ENCODE measurements around the gene INHA. TPM values are rescaled to one million over a fixed set of nuclear protein-coding genes. Genes with fewer than 3 reads are reported as not detected.

The INHA gene
- total RNA-seq, 6 experiments from 2014 or later, result not detected

DNA sequence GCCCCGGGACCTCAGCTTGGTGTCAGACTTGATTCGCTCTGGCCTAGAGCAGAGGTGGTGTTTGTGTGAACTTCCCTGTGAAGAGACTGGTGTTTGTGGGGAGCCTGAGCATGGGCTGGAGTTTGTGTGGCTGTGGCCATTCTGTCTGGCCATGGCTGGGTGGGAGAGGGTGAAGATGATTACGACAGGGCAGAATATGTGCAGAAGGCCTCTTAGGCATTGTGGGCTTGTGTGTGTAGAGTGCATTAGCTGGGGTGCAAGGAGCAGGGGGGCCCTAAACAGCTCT is 11.3 kb upstream of the INHA start:
- Histone ChIP-seq H3K36me3 (no peaks in the 10 kb centered on the region), H3K9me3 (no peaks in the 10 kb centered on the region), H3K27ac (no peak overlapping the region), H3K4me3 (no peak overlapping the region), H3K27me3 (no peaks in the 10 kb centered on the region), H3K4me1 (no peaks in the 10 kb centered on the region)
- no peak for TF ChIP-seq CTCF (IDR thresholded peaks at IDR 0.05)
- TF ChIP-seq POLR2A (IDR thresholded peaks at IDR 0.05), result no peak
- DNase-seq (no peak), ATAC-seq (peak in 1 of 4 donors; percentile 21)
- intact Hi-C loops (cut with DNase I), result no loop called here
- whole genome bisulfite sequencing (ENCODE audit: insufficient coverage, low coverage, low lambda C conversion rate, missing lambda C conversion rate), result 80% methylated on average over 1 of the region's 3 CpGs

DNA sequence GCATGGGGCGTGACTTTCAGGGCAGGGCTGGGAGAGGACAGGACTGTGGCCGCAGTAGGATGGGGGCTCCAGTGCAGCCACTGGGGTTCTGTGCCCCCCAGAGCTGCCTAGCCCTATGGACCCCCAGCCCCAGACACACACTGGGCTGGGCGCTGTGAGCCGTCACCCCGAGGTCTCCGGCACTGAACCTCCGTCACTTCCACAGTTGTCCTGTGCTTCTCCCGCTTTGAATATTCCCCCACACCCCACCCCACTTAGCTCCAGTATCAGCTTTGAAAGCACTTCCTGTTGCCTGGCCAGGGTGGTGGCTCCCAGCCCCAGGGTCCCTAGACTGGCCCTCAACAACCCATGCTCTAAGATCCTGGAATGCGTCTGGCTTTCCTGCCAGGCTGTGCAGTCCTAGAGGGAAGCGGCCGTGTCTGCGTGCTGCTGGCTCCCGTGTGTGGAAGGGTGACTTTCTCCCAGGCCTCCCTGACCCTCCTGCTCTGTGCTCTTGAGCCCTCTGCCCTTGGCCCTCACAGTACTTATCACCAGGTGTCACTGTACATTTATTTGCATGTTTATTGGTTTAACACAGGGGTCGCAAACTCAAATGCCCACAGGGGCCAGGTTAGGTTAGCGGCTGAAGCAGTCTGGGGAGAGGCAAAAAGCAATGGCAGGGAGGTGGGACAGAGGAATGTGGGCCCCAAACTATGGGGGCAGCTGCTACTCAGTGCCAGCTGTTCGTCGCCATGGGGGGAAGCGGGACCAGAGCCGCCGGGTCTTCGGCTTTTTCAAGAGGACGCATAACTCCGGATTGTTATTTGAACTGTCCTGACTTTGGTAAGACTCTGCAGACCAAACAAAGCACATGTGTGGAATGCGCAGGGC is 10.7 kb upstream of the INHA start:
- intact Hi-C loops (cut with DNase I), result no loop called here
- Histone ChIP-seq H3K27ac (no peak overlapping the region), H3K36me3 (no peaks in the 10 kb centered on the region), H3K4me1 (no peaks in the 10 kb centered on the region), H3K27me3 (no peaks in the 10 kb centered on the region), H3K9me3 (no peaks in the 10 kb centered on the region), H3K4me3 (no peak overlapping the region)
- no peak for TF ChIP-seq POLR2A (IDR thresholded peaks at IDR 0.05)
- no peak for TF ChIP-seq CTCF (IDR thresholded peaks at IDR 0.05)
- 62% methylated on average over 8 of the region's 24 CpGs for WGBS (ENCODE audit: insufficient coverage, low coverage, low lambda C conversion rate, missing lambda C conversion rate)
- no peak for DNase-seq
- no peak for ATAC-seq

DNA sequence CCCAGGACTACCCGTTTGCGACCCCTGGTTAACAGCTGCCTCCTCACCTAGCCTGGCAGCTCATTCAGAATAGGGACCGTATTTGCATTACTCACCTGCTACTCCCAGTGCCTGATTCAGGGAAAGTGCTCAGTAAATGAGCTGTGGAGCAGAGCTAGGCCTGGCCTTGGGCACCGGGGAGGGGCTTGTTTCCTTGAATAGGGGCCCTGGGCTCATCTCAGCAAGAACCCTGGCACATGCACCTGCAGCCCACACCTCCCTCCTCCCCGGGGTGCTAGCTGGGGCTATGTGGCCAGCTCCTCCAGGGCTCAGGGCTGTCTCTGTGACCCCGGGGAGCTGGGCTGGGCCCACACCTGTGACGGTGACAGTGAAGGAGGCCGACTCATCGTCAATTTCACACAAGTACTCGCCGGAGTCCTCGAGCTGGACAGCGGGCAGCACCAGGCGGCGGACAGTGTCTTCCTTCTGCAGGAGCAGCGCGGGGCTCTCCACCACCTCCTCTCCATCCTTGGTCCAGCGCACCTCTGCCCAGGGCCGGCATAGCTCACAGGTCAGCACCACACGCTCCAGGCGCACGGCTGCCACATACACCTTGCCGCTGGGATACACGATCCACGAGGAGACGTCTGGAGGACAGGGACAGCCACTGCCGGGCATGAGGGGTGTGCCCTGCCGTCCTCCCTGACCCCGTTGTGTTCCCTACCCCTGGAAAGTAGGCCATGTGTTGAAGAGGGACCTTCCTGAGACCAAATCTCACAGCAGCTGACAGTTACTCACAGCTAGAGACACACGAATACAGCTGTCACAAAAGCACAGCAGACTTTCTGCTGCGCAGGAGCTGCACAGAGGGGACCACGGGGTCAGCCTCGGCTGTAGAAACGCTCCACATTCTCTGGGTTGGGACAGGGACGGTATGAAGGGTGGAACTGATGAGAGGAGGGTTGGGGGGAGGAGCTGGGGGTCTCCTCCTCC is 9.8 kb upstream of the INHA start:
- no peak for TF ChIP-seq CTCF (IDR thresholded peaks at IDR 0.05)
- no peak for TF ChIP-seq POLR2A (IDR thresholded peaks at IDR 0.05)
- intact Hi-C loops (cut with DNase I), result no loop called here
- ATAC-seq (no peak), DNase-seq (peak in 1 of 3 donors; percentile 41)
- Histone ChIP-seq H3K4me3 (no peak overlapping the region), H3K27me3 (no peaks in the 10 kb centered on the region), H3K27ac (no peak overlapping the region), H3K36me3 (no peaks in the 10 kb centered on the region), H3K4me1 (no peaks in the 10 kb centered on the region), H3K9me3 (no peaks in the 10 kb centered on the region)
- 66% methylated on average over 5 of the region's 35 CpGs for WGBS (ENCODE audit: insufficient coverage, low coverage, low lambda C conversion rate, missing lambda C conversion rate)

DNA sequence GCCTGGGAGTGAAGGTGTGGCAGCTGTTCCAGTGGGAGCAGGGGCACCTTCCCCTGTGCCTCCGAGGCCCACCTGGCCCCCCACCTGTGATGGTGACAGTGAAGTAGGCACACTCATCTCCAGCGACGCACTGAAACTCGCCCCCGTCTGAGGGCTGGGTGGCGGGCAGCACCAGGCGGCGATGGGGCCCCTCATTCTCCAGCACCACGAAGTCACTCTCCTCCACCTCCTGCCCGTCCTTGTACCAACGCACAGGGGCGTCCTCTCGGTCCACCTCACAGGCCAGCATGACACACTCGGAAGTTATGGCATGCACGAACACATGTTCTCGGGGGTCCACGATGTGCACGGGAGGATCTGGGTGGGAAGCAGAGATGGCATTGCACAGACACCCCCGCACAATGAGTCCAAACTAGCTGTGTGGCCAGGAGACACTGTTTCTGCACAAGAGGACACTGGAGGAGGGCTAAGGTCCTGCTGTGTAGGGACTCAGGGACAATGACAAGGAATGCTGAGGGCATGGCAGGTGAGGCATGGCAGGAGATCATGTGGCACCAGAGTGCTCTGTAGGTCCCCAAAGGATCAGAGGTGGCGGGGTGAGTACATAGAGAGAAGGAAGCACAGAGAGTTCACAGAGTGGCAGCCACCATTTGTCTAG is 8.7 kb upstream of the INHA start:
- no peaks in the 10 kb centered on the region for H3K4me1 ChIP-seq
- ATAC-seq, result no peak
- peak in 1 of 3 donors; percentile 42 for DNase-seq
- intact Hi-C loops (cut with DNase I), result no loop called here
- TF ChIP-seq POLR2A (IDR thresholded peaks at IDR 0.05) (no peak), CTCF (IDR thresholded peaks at IDR 0.05) (no peak)
- 87% methylated on average over 12 of the region's 20 CpGs for WGBS (ENCODE audit: insufficient coverage, low coverage, low lambda C conversion rate, missing lambda C conversion rate)
- H3K27me3 ChIP-seq, result no peaks in the 10 kb centered on the region
- no peaks in the 10 kb centered on the region for H3K9me3 ChIP-seq
- H3K27ac ChIP-seq, result no peak overlapping the region
- no peak overlapping the region for H3K4me3 ChIP-seq
- no peaks in the 10 kb centered on the region for H3K36me3 ChIP-seq

Data from right lobe of liver (tissue), 6 donors.